GM19328 (cell line): ENCODE measurements around the gene FAM234A.
"Not testable (repeated sequence)": the region's sequence is repeated elsewhere in the genome, so short reads cannot be mapped to it uniquely, and the experiment has no call there.

Experiments
- ATAC-seq: cut with Tn5 transposase; IDR thresholded peaks from one replicate; pipeline ENCODE4 v1.9.1; 2021; ENCODE audit warnings: mild to moderate bottlenecking, moderate library complexity; ENCODE audit not compliant: unreplicated experiment

Gene FAM234A

GRCh38 chr16:263944-264343, 29.3 kb downstream of the FAM234A start:
- ATAC-seq = no peak

- ATAC-seq = no peak
These were observed 29.9 kb downstream of the FAM234A start for GRCh38 chr16:264440-264951.

- ATAC-seq = no peak
These were observed 30.4 kb downstream of the FAM234A start for GRCh38 chr16:265002-265529.

GRCh38 chr16:265711-266110, 31.1 kb downstream of the FAM234A start:
- no peak for ATAC-seq

- ATAC-seq = no peak
These were observed 31.9 kb downstream of the FAM234A start for GRCh38 chr16:266258-267164.

GRCh38 chr16:267562-267961, 32.9 kb downstream of the FAM234A start:
- not testable (repeated sequence) for ATAC-seq

- ATAC-seq = no peak
These were observed 33.8 kb downstream of the FAM234A start for GRCh38 chr16:268141-269053.

GRCh38 chr16:269061-269796, 34.6 kb downstream of the FAM234A start:
- ATAC-seq = no peak

GRCh38 chr16:270381-271255, 36.0 kb downstream of the FAM234A start:
- ATAC-seq = no peak

- no peak for ATAC-seq
These were observed 38.3 kb downstream of the FAM234A start for GRCh38 chr16:272633-273546.

- ATAC-seq = no peak
These were observed 39.2 kb downstream of the FAM234A start for GRCh38 chr16:273547-274421.

GRCh38 chr16:275041-275641, 40.5 kb downstream of the FAM234A start:
- no peak for ATAC-seq

GRCh38 chr16:275786-276232, 41.2 kb downstream of the FAM234A start, which contains the start of gene RGS11:
TSS of gene RGS11 (minus strand) at chr16:275944. CDS start at chr16:275911, 33 bp downstream.
- no peak for ATAC-seq

GRCh38 chr16:276426-277077, 41.9 kb downstream of the FAM234A start:
- ATAC-seq = no peak

GRCh38 chr16:278863-279366, 44.3 kb downstream of the FAM234A start:
- ATAC-seq = no peak

- ATAC-seq = no peak
These were observed 44.9 kb downstream of the FAM234A start for GRCh38 chr16:279531-279930.
